SK-N-SH (cell line): ENCODE data around the gene ARHGDIB.

Experiments
- CHD2 ChIP-seq: fragments of 150-350 bp; IDR thresholded peaks from 2 replicates; pipeline ENCODE4 v1.6.1; 2018; ENCODE audit warnings: low read length; ENCODE audit not compliant: partially characterized antibody
- EP300 ChIP-seq, 2 experiments: IDR thresholded peaks; 2 replicates each; pipeline versions ENCODE4 v1.4.0 to v1.6.1; 2012; ENCODE audit warnings: borderline replicate concordance in 1 of 2, low read depth in 1 of 2, low read length in 1 of 2
- MXI1 ChIP-seq: IDR thresholded peaks from 2 replicates; pipeline ENCODE4 v1.6.1; 2012; ENCODE audit warnings: mild to moderate bottlenecking, low read depth, low read length, improper control_type of control experiment
- RFX5 ChIP-seq: IDR thresholded peaks from 2 replicates; pipeline ENCODE4 v1.6.1; 2012; ENCODE audit warnings: mild to moderate bottlenecking, improper control_type of control experiment, low read length
- TEAD4 ChIP-seq: IDR thresholded peaks from 2 replicates; pipeline ENCODE4 v1.4.0; 2012; ENCODE audit warnings: mild to moderate bottlenecking, borderline replicate concordance; ENCODE audit not compliant: insufficient read depth
- TF ChIP-seq, protein P1 (sequence below): fragments of 200-600 bp; sonication (generic); IDR thresholded peaks from 2 replicates; pipeline ENCODE4 v1.6.1; 2017; ENCODE audit warnings: antibody characterized with exemption, mild to moderate bottlenecking, moderate library complexity

GRCh38 chr12:14984766-14985285 lies 23.4 kb upstream of the ARHGDIB start:
- TF ChIP-seq, protein P1, sequence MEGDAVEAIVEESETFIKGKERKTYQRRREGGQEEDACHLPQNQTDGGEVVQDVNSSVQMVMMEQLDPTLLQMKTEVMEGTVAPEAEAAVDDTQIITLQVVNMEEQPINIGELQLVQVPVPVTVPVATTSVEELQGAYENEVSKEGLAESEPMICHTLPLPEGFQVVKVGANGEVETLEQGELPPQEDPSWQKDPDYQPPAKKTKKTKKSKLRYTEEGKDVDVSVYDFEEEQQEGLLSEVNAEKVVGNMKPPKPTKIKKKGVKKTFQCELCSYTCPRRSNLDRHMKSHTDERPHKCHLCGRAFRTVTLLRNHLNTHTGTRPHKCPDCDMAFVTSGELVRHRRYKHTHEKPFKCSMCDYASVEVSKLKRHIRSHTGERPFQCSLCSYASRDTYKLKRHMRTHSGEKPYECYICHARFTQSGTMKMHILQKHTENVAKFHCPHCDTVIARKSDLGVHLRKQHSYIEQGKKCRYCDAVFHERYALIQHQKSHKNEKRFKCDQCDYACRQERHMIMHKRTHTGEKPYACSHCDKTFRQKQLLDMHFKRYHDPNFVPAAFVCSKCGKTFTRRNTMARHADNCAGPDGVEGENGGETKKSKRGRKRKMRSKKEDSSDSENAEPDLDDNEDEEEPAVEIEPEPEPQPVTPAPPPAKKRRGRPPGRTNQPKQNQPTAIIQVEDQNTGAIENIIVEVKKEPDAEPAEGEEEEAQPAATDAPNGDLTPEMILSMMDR = no peak
- TF ChIP-seq EP300 (IDR thresholded peaks at IDR 0.05; ENCODE audit: borderline replicate concordance in 1 of 2, low read depth in 1 of 2, low read length in 1 of 2) (no peak), TEAD4 (no peak), CHD2 (no peak), RFX5 (no peak), MXI1 (no peak)
